ENCODE measurements around the gene TMA7B. TPM values are rescaled to one million over a fixed set of nuclear protein-coding genes. Genes with fewer than 3 reads are reported as not detected.

The TMA7B gene
- total and polyA plus RNA-seq, 10 of the 15 experiments (the other 5 are each of a cell fraction or from before 2014, with no cell fraction given): 0.33 to 2.9 (median 1.8) TPM

DNA sequence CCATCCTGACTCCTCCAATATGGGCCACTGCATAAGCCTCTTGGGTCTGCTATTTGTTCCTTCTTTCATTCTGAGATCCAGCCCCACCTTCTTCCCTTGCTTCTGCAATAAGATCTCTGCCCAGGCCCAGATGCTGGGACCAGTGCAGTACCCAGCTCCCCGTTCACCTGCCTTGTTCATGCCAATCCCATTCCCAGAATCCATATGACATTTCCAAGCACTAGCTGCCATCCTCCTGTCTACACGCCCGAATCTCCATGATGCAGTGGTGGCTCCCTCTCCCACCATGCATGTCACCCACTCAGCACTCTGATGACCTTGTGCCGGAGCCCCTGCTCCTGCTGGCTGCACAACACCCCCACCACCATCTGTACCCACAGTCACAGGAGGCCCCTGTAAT lies 23.1 kb downstream of the TMA7B start:
- no TSS peak for BruUV-seq (replicated peaks)
- Histone ChIP-seq H3K4me1 (ENCODE audit: control insufficient read depth, insufficient read depth, low read length) (peaks cover 11% of the 10 kb centered on the region), H3K4me2 (ENCODE audit: control insufficient read depth, insufficient read depth) (no peak overlapping the region), H3K27me3 (replicated peaks in 1 of 2; ENCODE audit: control insufficient read depth in 2 of 2, insufficient read depth in 2 of 2, low read length in 1 of 2) (no peaks in the 10 kb centered on the region), H3K36me3 (ENCODE audit: control insufficient read depth in 2 of 2, insufficient read depth in 2 of 2, low read length in 1 of 2) (no peaks in the 10 kb centered on the region), H3K9me3 (replicated peaks; ENCODE audit: control insufficient read depth, insufficient read depth, low read length) (no peaks in the 10 kb centered on the region), H4K20me1 (ENCODE audit: control insufficient read depth, insufficient read depth) (no peaks in the 10 kb centered on the region), H2AFZ (ENCODE audit: control insufficient read depth, low read depth, low read length) (no peak overlapping the region), H3K9ac (ENCODE audit: control insufficient read depth, insufficient read depth, low read length) (no peak overlapping the region), H3K27ac (ENCODE audit: control insufficient read depth, insufficient read depth) (no peak overlapping the region), H3K4me3 (no peak overlapping the region), H3K79me2 (ENCODE audit: control insufficient read depth, insufficient read depth, low read length) (no peaks in the 10 kb centered on the region)
- CTCF ChIA-PET: interaction anchor here (0.7 to 1.3 kb wide), 2 partner anchors 42 to 814 kb away, joined by 3 read pairs; no protein-coding TSS in a partner anchor
- POLR2A ChIA-PET: interaction anchor here (0.7 kb wide), 1 partner anchor 434 kb away, joined by 3 read pairs; no protein-coding TSS in a partner anchor
- WGBS (ENCODE audit: insufficient coverage, insufficient replicate concordance, low lambda C conversion rate, missing lambda C conversion rate): 43% methylated on average over 4 of the region's 4 CpGs
- FAIRE-seq (no peak), ATAC-seq (no peak; the same call in 2 of the 3 replicates), DNase-seq (ENCODE audit: low read depth, low spot score) (no peak)
- TF ChIP-seq ZNF207 (IDR thresholded peaks at IDR 0.05; ENCODE audit: borderline replicate concordance) (no peak), RFX5 (IDR thresholded peaks at IDR 0.05; ENCODE audit: low read depth, low read length) (no peak), EED (IDR thresholded peaks at IDR 0.05; ENCODE audit: low read depth) (no peak), SIN3A (IDR thresholded peaks at IDR 0.05; ENCODE audit: low read depth, low read length) (no peak), HDGF (IDR thresholded peaks at IDR 0.05) (no peak), ZNF217 (IDR thresholded peaks at IDR 0.05) (no peak), DPF2 (IDR thresholded peaks at IDR 0.05) (no peak), TBL1XR1 (IDR thresholded peaks at IDR 0.05; ENCODE audit: low read depth, low read length) (no peak), BHLHE40 (IDR thresholded peaks at IDR 0.05; ENCODE audit: borderline replicate concordance in 1 of 2, low read depth in 2 of 2, low read length in 1 of 2) (no peak), ZNF622 (IDR thresholded peaks at IDR 0.05) (no peak)
- TF ChIP-seq, protein P1, sequence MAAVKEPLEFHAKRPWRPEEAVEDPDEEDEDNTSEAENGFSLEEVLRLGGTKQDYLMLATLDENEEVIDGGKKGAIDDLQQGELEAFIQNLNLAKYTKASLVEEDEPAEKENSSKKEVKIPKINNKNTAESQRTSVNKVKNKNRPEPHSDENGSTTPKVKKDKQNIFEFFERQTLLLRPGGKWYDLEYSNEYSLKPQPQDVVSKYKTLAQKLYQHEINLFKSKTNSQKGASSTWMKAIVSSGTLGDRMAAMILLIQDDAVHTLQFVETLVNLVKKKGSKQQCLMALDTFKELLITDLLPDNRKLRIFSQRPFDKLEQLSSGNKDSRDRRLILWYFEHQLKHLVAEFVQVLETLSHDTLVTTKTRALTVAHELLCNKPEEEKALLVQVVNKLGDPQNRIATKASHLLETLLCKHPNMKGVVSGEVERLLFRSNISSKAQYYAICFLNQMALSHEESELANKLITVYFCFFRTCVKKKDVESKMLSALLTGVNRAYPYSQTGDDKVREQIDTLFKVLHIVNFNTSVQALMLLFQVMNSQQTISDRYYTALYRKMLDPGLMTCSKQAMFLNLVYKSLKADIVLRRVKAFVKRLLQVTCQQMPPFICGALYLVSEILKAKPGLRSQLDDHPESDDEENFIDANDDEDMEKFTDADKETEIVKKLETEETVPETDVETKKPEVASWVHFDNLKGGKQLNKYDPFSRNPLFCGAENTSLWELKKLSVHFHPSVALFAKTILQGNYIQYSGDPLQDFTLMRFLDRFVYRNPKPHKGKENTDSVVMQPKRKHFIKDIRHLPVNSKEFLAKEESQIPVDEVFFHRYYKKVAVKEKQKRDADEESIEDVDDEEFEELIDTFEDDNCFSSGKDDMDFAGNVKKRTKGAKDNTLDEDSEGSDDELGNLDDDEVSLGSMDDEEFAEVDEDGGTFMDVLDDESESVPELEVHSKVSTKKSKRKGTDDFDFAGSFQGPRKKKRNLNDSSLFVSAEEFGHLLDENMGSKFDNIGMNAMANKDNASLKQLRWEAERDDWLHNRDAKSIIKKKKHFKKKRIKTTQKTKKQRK (IDR thresholded peaks at IDR 0.05; ENCODE audit: low read depth, low read length): no peak
- TF ChIP-seq, protein P2, sequence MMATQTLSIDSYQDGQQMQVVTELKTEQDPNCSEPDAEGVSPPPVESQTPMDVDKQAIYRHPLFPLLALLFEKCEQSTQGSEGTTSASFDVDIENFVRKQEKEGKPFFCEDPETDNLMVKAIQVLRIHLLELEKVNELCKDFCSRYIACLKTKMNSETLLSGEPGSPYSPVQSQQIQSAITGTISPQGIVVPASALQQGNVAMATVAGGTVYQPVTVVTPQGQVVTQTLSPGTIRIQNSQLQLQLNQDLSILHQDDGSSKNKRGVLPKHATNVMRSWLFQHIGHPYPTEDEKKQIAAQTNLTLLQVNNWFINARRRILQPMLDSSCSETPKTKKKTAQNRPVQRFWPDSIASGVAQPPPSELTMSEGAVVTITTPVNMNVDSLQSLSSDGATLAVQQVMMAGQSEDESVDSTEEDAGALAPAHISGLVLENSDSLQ (IDR thresholded peaks at IDR 0.05): no peak
- in situ Hi-C loops (cut with MboI) (no loop called here), intact Hi-C loops (cut with micrococcal nuclease; ENCODE audit: unreplicated experiment) (no loop called here)
- RAD21 ChIA-PET (ENCODE audit: unreplicated experiment): no interaction called here
- SMC1A ChIA-PET (ENCODE audit: uncharacterized antibody, unreplicated experiment): no interaction called here

All from GM12878 (cell line).